Subcutaneous adipose tissue (tissue), 4 donors: ENCODE results near the gene MRPS11. TPM values are rescaled to one million over a fixed set of nuclear protein-coding genes. Genes with fewer than 3 reads are reported as not detected.

Experiments used
- total RNA-seq, 4 donors: library from RNA; depleted of rRNA; stranded (reverse); fragments of >200 nt; gene quantifications; one replicate each; pipeline ENCODE4 v1.1.0, GENCODE V29; 2016
- TF ChIP-seq, protein P1 (sequence below): fragments of 450-650 bp; IDR thresholded peaks from one replicate; pipeline ENCODE4 v1.5.1; 2016; ENCODE audit warnings: low read depth, mild to moderate bottlenecking, control low read depth, antibody characterized with exemption, moderate library complexity

MRPS11 gene
- total RNA-seq, 4 donors from 2014 or later = 28.8 to 48.0 (median 31.5) TPM

DNA sequence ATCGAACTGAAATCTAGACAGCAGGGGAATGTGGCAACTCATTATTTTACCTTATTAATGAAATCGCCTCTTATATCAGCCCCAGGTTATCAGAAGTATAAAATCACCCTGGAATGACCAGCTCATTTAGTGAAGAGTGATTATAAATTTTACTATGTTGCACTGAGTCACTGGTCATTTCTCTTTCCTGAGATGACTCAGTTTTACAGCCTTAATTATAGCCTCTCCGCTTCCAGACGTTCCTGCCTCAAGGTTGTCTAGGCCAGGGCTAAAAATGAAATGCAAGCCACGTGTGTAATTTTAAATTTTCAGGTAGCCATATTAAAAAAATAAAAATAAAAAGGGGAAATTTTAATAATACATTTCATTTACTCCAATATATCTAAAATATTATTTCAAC, 45.7 kb downstream of the MRPS11 start:
- TF ChIP-seq, protein P1, sequence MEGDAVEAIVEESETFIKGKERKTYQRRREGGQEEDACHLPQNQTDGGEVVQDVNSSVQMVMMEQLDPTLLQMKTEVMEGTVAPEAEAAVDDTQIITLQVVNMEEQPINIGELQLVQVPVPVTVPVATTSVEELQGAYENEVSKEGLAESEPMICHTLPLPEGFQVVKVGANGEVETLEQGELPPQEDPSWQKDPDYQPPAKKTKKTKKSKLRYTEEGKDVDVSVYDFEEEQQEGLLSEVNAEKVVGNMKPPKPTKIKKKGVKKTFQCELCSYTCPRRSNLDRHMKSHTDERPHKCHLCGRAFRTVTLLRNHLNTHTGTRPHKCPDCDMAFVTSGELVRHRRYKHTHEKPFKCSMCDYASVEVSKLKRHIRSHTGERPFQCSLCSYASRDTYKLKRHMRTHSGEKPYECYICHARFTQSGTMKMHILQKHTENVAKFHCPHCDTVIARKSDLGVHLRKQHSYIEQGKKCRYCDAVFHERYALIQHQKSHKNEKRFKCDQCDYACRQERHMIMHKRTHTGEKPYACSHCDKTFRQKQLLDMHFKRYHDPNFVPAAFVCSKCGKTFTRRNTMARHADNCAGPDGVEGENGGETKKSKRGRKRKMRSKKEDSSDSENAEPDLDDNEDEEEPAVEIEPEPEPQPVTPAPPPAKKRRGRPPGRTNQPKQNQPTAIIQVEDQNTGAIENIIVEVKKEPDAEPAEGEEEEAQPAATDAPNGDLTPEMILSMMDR = no peak

DNA sequence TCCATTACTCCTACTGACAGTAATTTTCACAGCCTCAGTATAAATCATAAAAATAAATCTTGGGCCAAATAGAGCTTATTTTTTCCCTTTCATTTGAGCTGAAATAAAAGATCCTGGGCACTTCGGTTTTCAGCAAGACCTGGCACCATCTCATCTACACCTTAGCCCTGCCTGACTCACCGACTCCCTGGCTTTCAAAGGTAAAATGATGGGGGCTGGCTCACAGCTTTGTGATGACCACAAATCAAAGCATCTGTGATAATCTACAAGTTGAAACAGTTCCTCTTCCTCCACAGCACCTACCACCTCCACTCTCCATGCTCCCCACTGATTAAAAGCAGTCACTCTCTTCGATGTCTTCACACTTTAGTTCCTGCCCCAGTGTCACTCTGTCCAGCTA, 51.4 kb downstream of the MRPS11 start:
- TF ChIP-seq, protein P1 = no peak

DNA sequence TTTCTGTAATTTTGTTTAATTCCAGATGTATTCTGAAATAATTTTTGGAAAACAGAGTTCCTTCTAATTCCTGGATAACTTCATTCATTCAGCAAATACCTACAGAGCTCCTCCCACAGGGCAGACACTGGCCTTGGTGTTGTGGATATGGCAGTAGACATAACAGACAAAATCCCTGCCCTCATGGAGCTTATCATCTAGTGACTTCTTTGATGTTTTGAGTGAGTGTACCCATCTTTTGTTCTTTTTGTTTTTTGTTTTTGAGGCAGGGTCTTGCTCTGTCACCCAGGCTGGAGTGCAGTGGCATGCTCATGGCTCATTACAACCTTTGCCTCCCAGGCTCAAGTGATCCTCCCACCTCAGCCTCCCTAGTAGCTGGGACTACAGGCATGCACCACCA, 57.9 kb downstream of the MRPS11 start:
- TF ChIP-seq, protein P1 = no peak

DNA sequence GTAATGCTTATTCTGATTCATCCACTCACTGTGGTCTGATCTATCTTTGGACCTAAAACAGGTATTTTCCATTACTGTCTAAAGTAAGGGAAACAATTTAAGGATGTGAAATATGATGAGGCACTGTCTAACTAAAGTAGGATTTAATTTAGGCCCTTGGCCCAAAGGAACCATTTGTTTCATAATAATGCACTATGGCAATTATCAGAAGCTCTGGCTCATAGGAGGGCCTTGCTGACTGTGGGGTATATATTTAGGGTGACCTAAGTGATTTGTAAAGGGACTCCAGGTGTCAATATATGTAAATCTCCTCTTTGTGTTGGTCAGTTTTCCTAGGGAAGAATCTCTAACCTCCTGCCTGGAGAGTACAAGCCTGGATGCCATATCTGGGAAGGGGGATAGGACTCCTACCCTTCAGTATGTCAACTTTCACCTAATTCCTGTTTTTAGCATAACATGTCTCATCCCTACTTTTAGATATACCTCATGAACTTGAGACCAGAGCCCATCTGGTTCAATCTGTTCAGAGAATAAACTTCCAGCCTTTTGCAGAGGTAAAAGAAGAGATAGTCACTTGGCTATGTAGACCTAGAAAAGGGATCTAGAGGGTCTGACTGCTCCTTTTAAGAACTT, 58.9 kb downstream of the MRPS11 start:
- TF ChIP-seq, protein P1 = no peak

DNA sequence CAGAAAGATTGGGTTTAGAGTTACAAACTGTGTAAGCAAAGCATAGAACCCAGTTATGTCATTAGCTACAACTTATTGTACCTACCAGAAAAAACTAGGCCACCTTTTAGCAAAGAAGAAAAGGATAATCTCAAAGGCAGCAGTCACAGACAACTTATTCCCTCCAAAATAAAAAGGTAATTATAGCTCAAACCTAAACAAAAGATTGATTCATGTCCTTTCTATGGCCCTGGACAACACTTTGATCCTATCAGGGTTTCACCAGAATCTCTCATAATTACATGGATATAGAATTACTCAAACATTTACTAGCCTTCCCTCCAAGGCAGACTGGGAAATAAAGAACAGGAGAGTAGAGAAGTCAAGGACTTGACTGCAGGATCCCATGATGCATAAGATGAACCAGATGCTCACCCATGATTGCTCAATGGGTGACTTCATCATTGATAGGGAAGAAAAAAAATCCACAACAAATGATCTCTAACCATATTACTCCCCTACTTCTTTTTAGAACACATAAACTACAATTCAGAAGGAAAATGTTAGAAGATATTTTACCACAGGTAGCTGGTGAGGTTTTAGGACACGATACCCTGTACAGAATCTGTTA, 61.6 kb downstream of the MRPS11 start:
- TF ChIP-seq, protein P1 = no peak

Other genes with a start within 250 kb of the MRPS11 start
- 10 to 100 TPM in 2 of 4 donors, 1 to 10 TPM in 1, under 1 TPM in 1; 0.51 to 22.2 (median 10.1) TPM for gene NTRK3, start 211.0 kb upstream of the MRPS11 start, total RNA-seq
- 10 to 100 TPM; 18.5 to 46.5 (median 31.4) TPM for gene MRPL46, start 320 bp upstream of the MRPS11 start, total RNA-seq
- gene DET1, start 79.0 kb downstream of the MRPS11 start, total RNA-seq = 10 to 100 TPM in 1 of 4 donors, 1 to 10 TPM in 3; 6.5 to 10.5 (median 7.0) TPM
- 10 to 100 TPM in 1 of 4 donors, 1 to 10 TPM in 3; 4.7 to 10.9 (median 5.8) TPM for gene AEN, start 153.6 kb downstream of the MRPS11 start, total RNA-seq
- 10 to 100 TPM in 1 of 4 donors, 1 to 10 TPM in 3; 7.5 to 12.4 (median 9.1) TPM for gene ISG20, start 171.3 kb downstream of the MRPS11 start, total RNA-seq